ENCODE results near the gene GPR32.
A peak's percentile ranks its signal among the peaks of the same experiment; 100 is the strongest.

The GPR32 gene

DNA sequence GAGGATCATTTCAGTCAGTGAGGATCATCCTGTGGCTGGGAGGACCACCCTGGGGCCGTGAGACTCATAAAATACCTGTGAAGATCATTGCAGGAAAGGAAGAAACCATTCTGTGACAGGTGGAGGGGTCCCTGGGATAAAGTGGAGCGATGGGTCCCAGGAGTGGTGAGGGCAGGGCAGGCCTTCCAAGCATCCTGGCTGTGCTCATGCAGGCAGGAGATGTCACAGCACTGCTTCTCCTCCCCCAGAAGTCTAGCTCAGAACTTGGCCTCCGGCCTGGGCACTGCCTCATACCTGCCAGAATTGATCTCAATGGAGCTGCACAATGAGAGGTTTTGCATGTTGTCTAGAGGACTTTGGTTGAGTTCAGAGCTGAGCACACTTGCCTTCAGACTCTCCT is 42.2 kb downstream of the GPR32 start:
- WGBS (ENCODE audit: extremely low coverage, insufficient coverage, low lambda C conversion rate): no CpG with 5 or more reads among the region's 3 CpGs

DNA sequence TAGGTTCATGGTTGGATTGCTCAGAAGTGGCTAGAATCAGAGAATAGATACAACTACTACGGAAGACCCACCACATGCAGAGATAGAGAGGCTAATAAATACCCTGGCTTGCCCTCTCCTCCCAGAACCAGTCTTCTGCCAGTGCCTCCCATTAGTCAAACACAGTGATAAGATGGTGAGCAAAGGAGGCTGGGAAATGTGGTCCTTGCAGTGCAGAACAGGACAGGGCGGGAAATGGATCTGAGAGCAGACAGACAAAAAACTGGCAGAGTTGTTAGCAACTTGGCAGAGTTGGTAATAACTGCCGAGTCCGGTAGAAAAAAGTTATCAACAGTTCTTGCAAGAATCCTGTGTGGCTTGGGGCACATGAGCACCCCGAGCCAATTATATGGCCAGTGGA is 44.6 kb downstream of the GPR32 start:
- Histone ChIP-seq H3K27me3 (ENCODE audit: insufficient read depth, low read length, poor library complexity) (peaks cover 4% of the 10 kb centered on the region), H3K4me2 (ENCODE audit: low read length) (no peak overlapping the region), H3K36me3 (ENCODE audit: control insufficient read depth, insufficient read depth, low read length) (no peaks in the 10 kb centered on the region), H3K79me1 (ENCODE audit: low read length) (no peaks in the 10 kb centered on the region), H2AK5ac (ENCODE audit: low read length) (no peak overlapping the region), H3K9ac (ENCODE audit: low read length) (no peak overlapping the region), H2BK15ac (replicated peaks; ENCODE audit: low read depth) (no peak overlapping the region), H3K4me3 (ENCODE audit: low read length) (no peak overlapping the region), H4K5ac (ENCODE audit: low read length) (no peak overlapping the region), H3K27ac (ENCODE audit: low read depth, low read length) (no peak overlapping the region), H3K18ac (ENCODE audit: low read length) (no peak overlapping the region), H4K8ac (ENCODE audit: low read depth, low read length) (no peak overlapping the region), H3K56ac (ENCODE audit: low read length) (no peak overlapping the region), H3K23ac (ENCODE audit: low read length) (no peak overlapping the region), H3K4ac (ENCODE audit: low read depth, low read length) (no peak overlapping the region), H2BK5ac (ENCODE audit: low read length) (no peak overlapping the region), H3K4me1 (ENCODE audit: control insufficient read depth, low read depth, low read length) (no peaks in the 10 kb centered on the region), H2BK120ac (ENCODE audit: low read depth, low read length) (no peak overlapping the region), H3K79me2 (ENCODE audit: control insufficient read depth, insufficient read depth, low read length) (no peaks in the 10 kb centered on the region)
- WGBS (ENCODE audit: extremely low coverage, insufficient coverage, low lambda C conversion rate): no CpG with 5 or more reads among the region's 5 CpGs
- no peak for DNase-seq

More for the DNA sequence above, 42.2 kb downstream of the GPR32 start:
- Histone ChIP-seq H2BK5ac (ENCODE audit: low read length) (no peak overlapping the region), H4K8ac (ENCODE audit: low read depth, low read length) (no peak overlapping the region), H3K18ac (ENCODE audit: low read length) (no peak overlapping the region), H2BK15ac (replicated peaks; ENCODE audit: low read depth) (no peak overlapping the region), H3K36me3 (ENCODE audit: control insufficient read depth, insufficient read depth, low read length) (no peaks in the 10 kb centered on the region), H3K79me2 (ENCODE audit: control insufficient read depth, insufficient read depth, low read length) (no peaks in the 10 kb centered on the region), H3K9ac (ENCODE audit: low read length) (no peak overlapping the region), H3K23ac (ENCODE audit: low read length) (no peak overlapping the region), H3K4ac (ENCODE audit: low read depth, low read length) (no peak overlapping the region), H4K5ac (ENCODE audit: low read length) (no peak overlapping the region), H2AK5ac (ENCODE audit: low read length) (no peak overlapping the region), H3K4me3 (ENCODE audit: low read length) (no peak overlapping the region), H3K4me2 (ENCODE audit: low read length) (no peak overlapping the region), H3K56ac (ENCODE audit: low read length) (no peak overlapping the region), H3K4me1 (ENCODE audit: control insufficient read depth, low read depth, low read length) (no peaks in the 10 kb centered on the region), H3K79me1 (ENCODE audit: low read length) (no peaks in the 10 kb centered on the region), H2BK120ac (ENCODE audit: low read depth, low read length) (no peak overlapping the region), H3K27me3 (ENCODE audit: insufficient read depth, low read length, poor library complexity) (no peaks in the 10 kb centered on the region), H3K27ac (ENCODE audit: low read depth, low read length) (no peak overlapping the region)
- no peak for DNase-seq

DNA sequence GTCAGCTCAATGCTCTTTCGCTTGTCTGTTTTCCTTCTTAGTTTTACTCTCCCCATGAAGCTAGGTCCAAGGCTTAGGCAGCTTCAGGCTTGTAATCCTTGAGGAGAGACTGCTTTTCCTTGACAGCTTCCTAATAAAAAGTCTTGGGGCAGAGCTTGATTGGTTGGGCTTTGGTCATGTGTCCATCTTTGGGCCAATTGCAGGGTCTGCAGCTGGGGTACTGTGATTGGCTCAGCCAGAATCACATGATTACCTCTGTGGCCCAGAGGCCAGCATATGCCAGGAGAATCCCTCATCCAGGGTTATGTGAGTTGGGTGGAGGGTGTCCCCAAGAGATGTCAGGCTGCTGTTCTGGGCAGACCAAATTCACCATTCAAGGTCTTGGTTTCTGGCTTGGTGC is 45.2 kb downstream of the GPR32 start:
- H3K56ac ChIP-seq (ENCODE audit: low read length): no peak overlapping the region
- H3K27ac ChIP-seq (ENCODE audit: low read depth, low read length): no peak overlapping the region
- H2BK15ac ChIP-seq (replicated peaks; ENCODE audit: low read depth): no peak overlapping the region
- no peak overlapping the region for H2BK5ac ChIP-seq (ENCODE audit: low read length)
- H3K36me3 ChIP-seq (ENCODE audit: control insufficient read depth, insufficient read depth, low read length): no peaks in the 10 kb centered on the region
- peaks cover under 1% of the 10 kb centered on the region for H3K4me1 ChIP-seq (ENCODE audit: control insufficient read depth, low read depth, low read length)
- DNase-seq: no peak
- no peak overlapping the region for H3K23ac ChIP-seq (ENCODE audit: low read length)
- H2AK5ac ChIP-seq (ENCODE audit: low read length): no peak overlapping the region
- no peak overlapping the region for H4K8ac ChIP-seq (ENCODE audit: low read depth, low read length)
- H3K79me1 ChIP-seq (ENCODE audit: low read length): no peaks in the 10 kb centered on the region
- no peak overlapping the region for H4K5ac ChIP-seq (ENCODE audit: low read length)
- no peak overlapping the region for H3K9ac ChIP-seq (ENCODE audit: low read length)
- H3K4me3 ChIP-seq (ENCODE audit: low read length): no peak overlapping the region
- peaks cover 6% of the 10 kb centered on the region for H3K27me3 ChIP-seq (ENCODE audit: insufficient read depth, low read length, poor library complexity)
- H3K79me2 ChIP-seq (ENCODE audit: control insufficient read depth, insufficient read depth, low read length): no peaks in the 10 kb centered on the region
- no CpG with 5 or more reads among the region's 1 CpG for WGBS (ENCODE audit: extremely low coverage, insufficient coverage, low lambda C conversion rate)
- no peak overlapping the region for H3K4me2 ChIP-seq (ENCODE audit: low read length)
- H3K18ac ChIP-seq (ENCODE audit: low read length): no peak overlapping the region
- H2BK120ac ChIP-seq (ENCODE audit: low read depth, low read length): no peak overlapping the region
- no peak overlapping the region for H3K4ac ChIP-seq (ENCODE audit: low read depth, low read length)

DNA sequence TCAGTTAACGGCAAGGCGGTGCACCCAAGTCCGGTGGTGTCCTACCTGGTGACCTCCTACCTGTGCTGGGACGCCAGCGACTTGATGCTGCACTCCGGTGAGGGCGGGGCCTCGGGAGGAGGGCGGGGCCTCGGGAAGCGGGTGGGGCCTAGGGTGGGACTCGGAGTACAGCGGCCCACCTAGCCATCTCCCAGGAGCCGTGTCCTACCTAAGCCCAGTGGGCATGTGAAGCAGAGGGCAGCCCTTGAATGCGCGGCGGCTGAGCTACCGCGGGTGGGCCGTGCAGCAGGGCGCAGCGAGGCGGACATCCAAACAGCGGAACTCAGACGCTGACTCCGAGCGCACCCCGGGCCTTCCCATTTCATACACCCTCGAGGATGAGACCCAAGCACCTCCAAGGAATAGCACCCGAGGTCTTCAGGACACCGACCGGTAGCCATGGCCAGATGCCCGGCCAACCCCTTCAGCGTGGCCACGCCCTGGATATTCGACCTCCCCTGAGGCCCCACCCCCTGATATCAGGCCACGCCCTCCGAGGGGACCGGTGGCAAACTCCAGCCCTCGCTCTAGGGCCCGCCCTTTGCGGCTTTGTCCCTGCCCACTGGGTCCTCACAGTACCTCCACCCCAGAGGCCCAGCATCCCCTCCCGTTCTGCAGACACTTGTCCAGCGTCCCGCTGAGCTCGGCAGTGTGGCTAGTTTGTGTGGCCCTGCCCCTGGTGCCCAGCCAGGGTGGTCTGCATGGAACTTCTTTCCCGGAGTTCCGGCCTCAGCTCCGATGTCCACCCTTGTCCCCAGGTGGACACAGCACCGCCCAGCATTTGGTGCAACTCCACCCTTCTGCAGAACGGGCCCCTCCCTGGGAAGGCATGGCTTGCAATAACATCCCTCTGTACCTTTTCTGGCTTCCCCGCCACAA is 47.9 kb downstream of the GPR32 start:
- H3K36me3 ChIP-seq (ENCODE audit: control insufficient read depth, insufficient read depth, low read length): no peaks in the 10 kb centered on the region
- H3K23ac ChIP-seq (ENCODE audit: low read length): no peak overlapping the region
- H3K4ac ChIP-seq (ENCODE audit: low read depth, low read length): no peak overlapping the region
- no peak overlapping the region for H2BK120ac ChIP-seq (ENCODE audit: low read depth, low read length)
- H3K9ac ChIP-seq (ENCODE audit: low read length): peak overlapping the region; percentile 64
- H3K56ac ChIP-seq (ENCODE audit: low read length): peak overlapping the region; percentile 90
- peak overlapping the region; percentile 92 for H3K4me2 ChIP-seq (ENCODE audit: low read length)
- H3K4me1 ChIP-seq (ENCODE audit: control insufficient read depth, low read depth, low read length): peaks cover 2% of the 10 kb centered on the region
- no peak overlapping the region for H4K8ac ChIP-seq (ENCODE audit: low read depth, low read length)
- no peak overlapping the region for H2BK15ac ChIP-seq (replicated peaks; ENCODE audit: low read depth)
- H2BK5ac ChIP-seq (ENCODE audit: low read length): no peak overlapping the region
- WGBS (ENCODE audit: extremely low coverage, insufficient coverage, low lambda C conversion rate): no CpG with 5 or more reads among the region's 52 CpGs
- DNase-seq: peak; percentile 82
- no peaks in the 10 kb centered on the region for H3K79me1 ChIP-seq (ENCODE audit: low read length)
- H4K5ac ChIP-seq (ENCODE audit: low read length): no peak overlapping the region
- no peak overlapping the region for H3K27ac ChIP-seq (ENCODE audit: low read depth, low read length)
- H2AK5ac ChIP-seq (ENCODE audit: low read length): no peak overlapping the region
- H3K79me2 ChIP-seq (ENCODE audit: control insufficient read depth, insufficient read depth, low read length): no peaks in the 10 kb centered on the region
- peaks cover 6% of the 10 kb centered on the region for H3K27me3 ChIP-seq (ENCODE audit: insufficient read depth, low read length, poor library complexity)
- H3K18ac ChIP-seq (ENCODE audit: low read length): no peak overlapping the region
- H3K4me3 ChIP-seq (ENCODE audit: low read length): peak overlapping the region; percentile 59

DNA sequence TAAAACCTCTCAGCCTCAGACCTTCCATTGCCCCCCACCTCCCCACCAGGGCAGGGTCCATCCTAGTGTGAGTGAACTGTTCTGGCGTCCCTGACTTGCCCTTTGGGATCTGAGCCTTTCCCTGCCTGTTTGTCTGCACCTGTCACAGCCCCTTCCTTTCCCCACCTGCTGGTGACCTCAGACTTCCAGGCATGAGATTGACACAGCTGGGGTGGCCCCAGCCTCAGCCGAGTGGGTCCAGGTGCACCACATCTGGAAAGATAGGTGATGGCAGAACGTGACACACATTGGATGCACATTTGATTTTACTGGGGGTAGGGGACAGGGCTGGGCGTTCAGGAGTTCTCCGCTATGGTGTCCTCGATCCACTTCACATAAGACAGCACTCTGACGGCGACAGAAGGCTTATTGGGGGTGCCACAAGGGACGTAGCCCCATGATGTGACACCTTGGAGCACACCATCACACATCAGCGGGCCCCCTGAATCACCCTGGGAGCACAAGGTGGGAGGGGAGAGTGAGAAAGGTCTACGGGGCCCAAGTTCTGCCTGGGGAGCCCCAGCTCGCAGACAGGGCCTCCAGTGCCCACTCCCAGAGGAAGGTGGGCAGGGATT is 48.7 kb downstream of the GPR32 start:
- Histone ChIP-seq H3K4me2 (ENCODE audit: low read length) (no peak overlapping the region), H3K4me3 (ENCODE audit: low read length) (no peak overlapping the region), H3K18ac (ENCODE audit: low read length) (no peak overlapping the region), H3K9ac (ENCODE audit: low read length) (no peak overlapping the region), H3K23ac (ENCODE audit: low read length) (no peak overlapping the region), H3K27me3 (ENCODE audit: insufficient read depth, low read length, poor library complexity) (peaks cover 6% of the 10 kb centered on the region), H3K4ac (ENCODE audit: low read depth, low read length) (no peak overlapping the region), H4K8ac (ENCODE audit: low read depth, low read length) (no peak overlapping the region), H2BK15ac (replicated peaks; ENCODE audit: low read depth) (no peak overlapping the region), H3K79me2 (ENCODE audit: control insufficient read depth, insufficient read depth, low read length) (no peaks in the 10 kb centered on the region), H3K56ac (ENCODE audit: low read length) (no peak overlapping the region), H3K36me3 (ENCODE audit: control insufficient read depth, insufficient read depth, low read length) (no peaks in the 10 kb centered on the region), H3K79me1 (ENCODE audit: low read length) (no peaks in the 10 kb centered on the region), H2BK5ac (ENCODE audit: low read length) (no peak overlapping the region), H2BK120ac (ENCODE audit: low read depth, low read length) (no peak overlapping the region), H4K5ac (ENCODE audit: low read length) (no peak overlapping the region), H3K27ac (ENCODE audit: low read depth, low read length) (no peak overlapping the region), H2AK5ac (ENCODE audit: low read length) (no peak overlapping the region), H3K4me1 (ENCODE audit: control insufficient read depth, low read depth, low read length) (peaks cover 2% of the 10 kb centered on the region)
- no CpG with 5 or more reads among the region's 12 CpGs for WGBS (ENCODE audit: extremely low coverage, insufficient coverage, low lambda C conversion rate)
- no peak for DNase-seq

Measured in mesendoderm (in vitro differentiated cells).